ENCODE measurements around the gene HDAC11. TPM values are rescaled to one million over a fixed set of nuclear protein-coding genes. Genes with fewer than 3 reads are reported as not detected.

The HDAC11 gene
- total RNA-seq, 1 experiment from 2014 or later = 7.0 TPM

DNA sequence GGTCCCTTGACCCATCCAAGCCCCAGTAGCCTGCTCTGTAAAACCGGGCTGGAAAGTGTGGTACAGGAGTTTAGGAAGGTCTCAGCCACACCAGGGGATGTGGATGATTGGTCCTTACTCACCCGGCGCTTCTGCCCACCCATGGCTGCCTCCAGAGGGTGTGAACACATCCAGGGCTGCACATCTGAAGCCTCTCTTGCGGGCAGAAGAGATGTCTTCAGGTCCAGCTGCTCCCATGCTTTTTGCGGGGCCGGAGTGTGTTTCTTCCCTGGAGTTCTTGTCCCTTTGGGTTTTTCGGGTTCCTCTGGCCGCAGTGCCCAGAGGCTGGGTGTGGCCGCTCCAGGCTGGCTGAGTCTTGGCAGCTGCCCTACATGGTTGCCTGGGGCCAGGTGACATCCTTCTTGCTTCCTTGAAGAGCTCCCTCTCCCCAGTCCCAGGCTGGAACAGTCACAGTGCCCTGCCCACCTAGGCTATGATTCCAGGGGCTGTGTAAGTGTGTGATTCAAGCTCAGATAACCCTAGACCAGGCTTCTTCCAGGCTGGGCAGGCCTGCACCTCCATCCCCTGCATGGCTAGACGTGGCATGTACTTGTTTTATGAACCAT, 33.9 kb downstream of the HDAC11 start:
- Histone ChIP-seq H3K4me1 (ENCODE audit: insufficient read depth, low read length) (no peaks in the 10 kb centered on the region), H4K91ac (ENCODE audit: insufficient read length, low read depth, low read length) (no peak overlapping the region), H3K79me1 (ENCODE audit: insufficient read depth, low read depth, low read length, poor library complexity, severe bottlenecking) (no peaks in the 10 kb centered on the region), H3K14ac (ENCODE audit: insufficient read depth, low read length) (no peak overlapping the region; the same call in 1 of the 2 replicates), H3K23me2 (ENCODE audit: insufficient read length, low read depth, low read length, poor library complexity, severe bottlenecking) (no peaks in the 10 kb centered on the region), H2BK20ac (ENCODE audit: low read depth, low read length, poor library complexity, severe bottlenecking) (no peak overlapping the region), H3K56ac (ENCODE audit: insufficient read length, low read depth, low read length) (no peak overlapping the region), H3K18ac (ENCODE audit: insufficient read length, low read depth, low read length) (no peak overlapping the region), H4K5ac (ENCODE audit: insufficient read length, low read depth, low read length) (no peak overlapping the region), H3K23ac (ENCODE audit: insufficient read length, low read depth, low read length) (no peak overlapping the region), H2BK120ac (ENCODE audit: low read depth, low read length, poor library complexity, severe bottlenecking) (no peak overlapping the region), H3T11ph (ENCODE audit: low read length) (no peak overlapping the region), H2BK5ac (ENCODE audit: insufficient read length, low read length) (no peak overlapping the region), H3K9me3 (ENCODE audit: control insufficient read depth, low read depth, low read length) (no peaks in the 10 kb centered on the region), H2AFZ (ENCODE audit: low read length) (no peak overlapping the region), H4K20me1 (ENCODE audit: control insufficient read depth, insufficient read depth, insufficient read length) (no peaks in the 10 kb centered on the region), H3K27ac (ENCODE audit: insufficient read length, low read depth, low read length) (no peak overlapping the region), H3K9ac (ENCODE audit: extremely low read depth, insufficient read length, low read length) (no peak overlapping the region), H2AK5ac (ENCODE audit: insufficient read length, low read length) (no peak overlapping the region), H4K8ac (replicated peaks; ENCODE audit: insufficient read length, low read depth, low read length) (no peak overlapping the region), H3K4ac (ENCODE audit: low read depth, low read length) (no peak overlapping the region), H3K79me2 (ENCODE audit: insufficient read depth, low read length) (no peaks in the 10 kb centered on the region), H2BK15ac (ENCODE audit: low read depth, low read length) (no peak overlapping the region), H3K4me2 (ENCODE audit: insufficient read depth, insufficient read length, low read length) (no peak overlapping the region), H3K27me3 (ENCODE audit: insufficient read depth, low read length) (no peaks in the 10 kb centered on the region), H2BK12ac (ENCODE audit: insufficient read length, low read depth, low read length) (no peak overlapping the region)
- WGBS (ENCODE audit: extremely low coverage, insufficient read length, low lambda C conversion rate) = no CpG with 5 or more reads among the region's 10 CpGs
- H3K27me3 Mint-ChIP-seq (ENCODE audit: low read depth) = peaks cover 3% of the 10 kb centered on the region
- H3K9me3 Mint-ChIP-seq = no peaks in the 10 kb centered on the region; a peak in 1 of 5 replicates
- no peak for DNase-seq
- H3K36me3 Mint-ChIP-seq (ENCODE audit: insufficient read depth in 1 of 3, low read depth in 3 of 3) = peaks cover 0 to 1% (median 0%) of the 10 kb centered on the region in 3 experiments; a peak in 1 of 7 replicates
- peaks cover 0 to 1% of the 10 kb centered on the region in 2 experiments; a peak in 1 of 4 replicates for H3K4me1 Mint-ChIP-seq
- no peak overlapping the region for H3K4me3 Mint-ChIP-seq
- TF ChIP-seq, protein P1, sequence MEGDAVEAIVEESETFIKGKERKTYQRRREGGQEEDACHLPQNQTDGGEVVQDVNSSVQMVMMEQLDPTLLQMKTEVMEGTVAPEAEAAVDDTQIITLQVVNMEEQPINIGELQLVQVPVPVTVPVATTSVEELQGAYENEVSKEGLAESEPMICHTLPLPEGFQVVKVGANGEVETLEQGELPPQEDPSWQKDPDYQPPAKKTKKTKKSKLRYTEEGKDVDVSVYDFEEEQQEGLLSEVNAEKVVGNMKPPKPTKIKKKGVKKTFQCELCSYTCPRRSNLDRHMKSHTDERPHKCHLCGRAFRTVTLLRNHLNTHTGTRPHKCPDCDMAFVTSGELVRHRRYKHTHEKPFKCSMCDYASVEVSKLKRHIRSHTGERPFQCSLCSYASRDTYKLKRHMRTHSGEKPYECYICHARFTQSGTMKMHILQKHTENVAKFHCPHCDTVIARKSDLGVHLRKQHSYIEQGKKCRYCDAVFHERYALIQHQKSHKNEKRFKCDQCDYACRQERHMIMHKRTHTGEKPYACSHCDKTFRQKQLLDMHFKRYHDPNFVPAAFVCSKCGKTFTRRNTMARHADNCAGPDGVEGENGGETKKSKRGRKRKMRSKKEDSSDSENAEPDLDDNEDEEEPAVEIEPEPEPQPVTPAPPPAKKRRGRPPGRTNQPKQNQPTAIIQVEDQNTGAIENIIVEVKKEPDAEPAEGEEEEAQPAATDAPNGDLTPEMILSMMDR (conservative IDR thresholded peaks at IDR 0.05) = no peak
- H3K27ac Mint-ChIP-seq = peak overlapping the region in 1 of 3 experiments; percentile 65; a peak in 1 of 7 replicates

Measured in H9 (cell line).